IMR-90 (cell line): Measurements from ENCODE around the gene HECW1. TPM values are rescaled to one million over a fixed set of nuclear protein-coding genes. Genes with fewer than 3 reads are reported as not detected.
A peak's percentile ranks its signal among the peaks of the same experiment; 100 is the strongest.

Experiments used
- ATAC-seq: fragments of 200-7000 bp; cut with Tn5 transposase; 2 replicates; pipeline ENCODE4 v1.9.1; 2020; ENCODE audit warnings: low read depth, mild to moderate bottlenecking, moderate library complexity
- BruUV-seq: library from RNA; stranded (reverse); fragments of 400-500 nt; replicated peaks from 2 replicates; lab custom pipeline; 2021; lab: Mats Ljungman, UMichigan
- CTCF ChIA-PET: fragments of 300-600 bp; formaldehyde crosslinking; extraction: SDS; loops from one replicate; lab custom pipeline; 2021; ENCODE audit warnings: antibody characterized with exemption; lab: Yijun Ruan, JAX
- POLR2A ChIA-PET: fragments of 300-600 bp; sonication (Branson Sonifier 250); formaldehyde crosslinking; loops from one replicate; lab custom pipeline; 2022; ENCODE audit warnings: antibody characterized with exemption; ENCODE audit not compliant: unreplicated experiment; lab: Charles Lee
- DNase-seq: peaks from one replicate; pipeline ENCODE4 v3.0.0; 2013
- H2AFZ ChIP-seq: replicated peaks from 2 replicates; pipeline ENCODE3; 2013; ENCODE audit warnings: low read length, mild to moderate bottlenecking; ENCODE audit not compliant: poor library complexity
- H2AK5ac ChIP-seq: 2 replicates; pipeline ENCODE4 v1.6.1; 2013; ENCODE audit warnings: low read depth, low read length, inconsistent platforms
- H2AK9ac ChIP-seq: replicated peaks from 2 replicates; pipeline ENCODE3; 2013; ENCODE audit warnings: mild to moderate bottlenecking, low read depth, low read length, moderate library complexity; ENCODE audit not compliant: poor library complexity
- H2BK120ac ChIP-seq: 2 replicates; pipeline ENCODE4 v1.6.1; 2013; ENCODE audit warnings: low read depth, low read length, inconsistent platforms
- H2BK15ac ChIP-seq: 3 replicates; pipeline ENCODE4 v1.6.1; 2013; ENCODE audit warnings: low read depth, low read length, inconsistent platforms
- H2BK20ac ChIP-seq: 2 replicates; pipeline ENCODE4 v1.6.1; 2013; ENCODE audit warnings: low read depth, mild to moderate bottlenecking, inconsistent platforms, low read length, moderate library complexity
- H2BK5ac ChIP-seq: 2 replicates; pipeline ENCODE4 v1.6.1; 2013; ENCODE audit warnings: mild to moderate bottlenecking, low read depth, low read length, inconsistent platforms; ENCODE audit not compliant: poor library complexity, severe bottlenecking
- H3K14ac ChIP-seq: replicated peaks from 2 replicates; pipeline ENCODE4 v1.6.1; 2013; ENCODE audit warnings: low read depth, low read length, inconsistent platforms
- H3K18ac ChIP-seq: 2 replicates; pipeline ENCODE4 v1.6.1; 2013; ENCODE audit warnings: low read depth, low read length, control low read depth
- H3K23ac ChIP-seq: 2 replicates; pipeline ENCODE4 v1.6.1; 2013; ENCODE audit warnings: low read depth, low read length, inconsistent platforms
- H3K27ac ChIP-seq: 2 replicates; pipeline ENCODE4 v1.5.1; 2013; ENCODE audit warnings: mild to moderate bottlenecking, control low read depth, low read length; ENCODE audit not compliant: insufficient read depth
- H3K27me3 ChIP-seq: 2 replicates; pipeline ENCODE4 v1.6.1; 2013; ENCODE audit warnings: low read length; ENCODE audit not compliant: control insufficient read depth, insufficient read depth
- H3K36me3 ChIP-seq: 2 replicates; pipeline ENCODE4 v1.6.1; 2013; ENCODE audit warnings: low read length, mixed read lengths; ENCODE audit not compliant: control insufficient read depth, insufficient read depth
- H3K4ac ChIP-seq: 2 replicates; pipeline ENCODE4 v1.6.1; 2013; ENCODE audit warnings: low read depth, low read length, inconsistent platforms
- H3K4me1 ChIP-seq: 2 replicates; pipeline ENCODE4 v1.6.1; 2013; ENCODE audit warnings: low read length, mixed read lengths; ENCODE audit not compliant: control insufficient read depth, insufficient read depth
- H3K4me2 ChIP-seq: 2 replicates; pipeline ENCODE4 v1.6.1; 2013; ENCODE audit warnings: low read depth, mild to moderate bottlenecking, control low read depth, low read length, moderate library complexity
- H3K4me3 ChIP-seq: 2 replicates; pipeline ENCODE4 v1.5.1; 2013; ENCODE audit warnings: low read depth, mild to moderate bottlenecking, control low read depth, low read length, moderate library complexity; ENCODE audit not compliant: insufficient read depth
- H3K56ac ChIP-seq: 2 replicates; pipeline ENCODE4 v1.6.1; 2013; ENCODE audit warnings: low read length, inconsistent platforms; ENCODE audit not compliant: insufficient read depth; ENCODE audit errors: extremely low read depth
- H3K79me1 ChIP-seq, 2 experiments: 2 replicates each; pipeline ENCODE4 v1.6.1; 2013; ENCODE audit warnings: low read length in 2 of 2, inconsistent platforms in 1 of 2, low read depth in 1 of 2
- H3K9ac ChIP-seq: 2 replicates; pipeline ENCODE4 v1.6.1; 2013; ENCODE audit warnings: low read depth, low read length, control low read depth
- H3K9me1 ChIP-seq: 2 replicates; pipeline ENCODE4 v1.6.1; 2013; ENCODE audit warnings: low read length, inconsistent platforms; ENCODE audit not compliant: insufficient read depth
- H3K9me3 ChIP-seq: 2 replicates; pipeline ENCODE4 v1.6.1; 2013; ENCODE audit warnings: low read length; ENCODE audit not compliant: control insufficient read depth, insufficient read depth
- H4K20me1 ChIP-seq: 2 replicates; pipeline ENCODE4 v1.6.1; 2013; ENCODE audit warnings: low read length, inconsistent platforms; ENCODE audit not compliant: insufficient read depth
- H4K5ac ChIP-seq: 2 replicates; pipeline ENCODE4 v1.6.1; 2013; ENCODE audit warnings: mild to moderate bottlenecking, low read depth, low read length, control low read depth
- H4K8ac ChIP-seq, 2 experiments: 2 replicates each; pipeline ENCODE4 v1.6.1; 2013; ENCODE audit warnings: low read depth in 2 of 2, low read length in 2 of 2, control low read depth in 1 of 2, inconsistent platforms in 1 of 2
- H4K91ac ChIP-seq: 2 replicates; pipeline ENCODE4 v1.6.1; 2013; ENCODE audit warnings: low read depth, low read length, inconsistent platforms; ENCODE audit not compliant: insufficient read depth
- CEBPB ChIP-seq: IDR thresholded peaks from 2 replicates; pipeline ENCODE4 v1.6.1; 2012; ENCODE audit warnings: low read depth, low read length, improper control_type of control experiment
- CHD1 ChIP-seq: IDR thresholded peaks from 2 replicates; pipeline ENCODE4 v1.6.1; 2012; ENCODE audit warnings: low read depth, low read length, improper control_type of control experiment
- CTCF ChIP-seq: conservative IDR thresholded peaks from 2 replicates; pipeline ENCODE4 v1.5.1; 2012; ENCODE audit warnings: mild to moderate bottlenecking, low read depth, low read length, improper control_type of control experiment
- MXI1 ChIP-seq: IDR thresholded peaks from 2 replicates; pipeline ENCODE4 v1.6.1; 2012; ENCODE audit warnings: low read depth, mild to moderate bottlenecking, low read length, moderate library complexity, borderline replicate concordance
- RFX5 ChIP-seq: IDR thresholded peaks from 2 replicates; pipeline ENCODE4 v1.8.0; 2012; ENCODE audit warnings: low read depth, mild to moderate bottlenecking, low read length, moderate library complexity
- USF2 ChIP-seq: fragments of 150-350 bp; IDR thresholded peaks from 2 replicates; pipeline ENCODE4 v1.6.1; 2017; ENCODE audit warnings: mild to moderate bottlenecking, antibody characterized with exemption, low read length, low read depth
- WGBS, 2 experiments: methylation state at CpG; one replicate each; pipeline versions ENCODE4 v1.1.5 to v1.1.7; 2013; ENCODE audit warnings: missing lambda C conversion rate in 2 of 2; ENCODE audit not compliant: insufficient read length in 1 of 2; ENCODE audit errors: extremely low coverage in 2 of 2; 5-methylcytosine and 5-hydroxymethylcytosine counted together
- dilution Hi-C: fragments of 300-500 bp; cut with HindIII; formaldehyde crosslinking; loops from one replicate; pipeline ENCODE4 v1.14.3; 2018; ENCODE audit warnings: low sequenced_read_pairs; ENCODE audit not compliant: unreplicated experiment
- in situ Hi-C: fragments of 300-500 bp; cut with MboI; formaldehyde crosslinking; loops from 3 replicates; pipeline ENCODE4 v1.14.3; 2019; ENCODE audit warnings: low sequenced_read_pairs, inconsistent platforms, mixed read lengths
- intact Hi-C: fragments of 100-400 bp; cut with micrococcal nuclease; formaldehyde crosslinking; loops from 2 replicates; pipeline ENCODE4 v1.10.0; 2022
- polyA plus RNA-seq, 3 experiments: library from polyadenylated mRNA; depleted of rRNA; stranded (reverse); fragments of >200 nt; gene quantifications; 2 replicates each; pipeline ENCODE4 v1.2.3, GENCODE V29; 2012; ENCODE audit warnings: low replicate concordance in 1 of 3
- total RNA-seq: library from RNA; depleted of rRNA; stranded (reverse); fragments of >200 nt; gene quantifications from 2 replicates; pipeline ENCODE4 v1.2.3, GENCODE V29; 2012

Gene HECW1
- total and polyA plus RNA-seq, 2 of the 4 experiments (the other 2 are of a cell fraction), result 0.56 to 1.3 TPM

- H4K5ac ChIP-seq, result no peak overlapping the region
- H3K4me1 ChIP-seq, result no peaks in the 10 kb centered on the region
- in situ Hi-C loops, result no loop called here
- no peaks in the 10 kb centered on the region for H4K20me1 ChIP-seq
- ChIA-PET CTCF (no interaction called here), POLR2A (no interaction called here)
- DNase-seq (no peak), ATAC-seq (no peak)
- dilution Hi-C loops, result no loop called here
- H3K18ac ChIP-seq, result no peak overlapping the region
- BruUV-seq, result no TSS peak
- H2BK5ac ChIP-seq, result no peak overlapping the region
- no peak overlapping the region for H3K14ac ChIP-seq
- H3K4me3 ChIP-seq, result no peak overlapping the region
- peaks cover 51% of the 10 kb centered on the region for H3K27me3 ChIP-seq
- H2AK5ac ChIP-seq, result no peak overlapping the region
- no peak overlapping the region for H3K4ac ChIP-seq
- intact Hi-C loops, result no loop called here
- no peak overlapping the region for H2BK15ac ChIP-seq
- H2AFZ ChIP-seq, result no peak overlapping the region
- no peak overlapping the region for H4K91ac ChIP-seq
- H3K9me1 ChIP-seq, result no peaks in the 10 kb centered on the region
- no CpG with 5 or more reads among the region's 3 CpGs for WGBS, 2 experiments
- H2BK120ac ChIP-seq, result no peak overlapping the region
- no peak overlapping the region for H3K9ac ChIP-seq
- TF ChIP-seq CTCF, result no peak
- no peak for TF ChIP-seq MXI1
- TF ChIP-seq USF2, result no peak
- no peak for TF ChIP-seq CHD1
- no peak for TF ChIP-seq RFX5
- peak; percentile 72 for TF ChIP-seq CEBPB
- no peak overlapping the region for H2BK20ac ChIP-seq
- H3K23ac ChIP-seq, result no peak overlapping the region
- H3K9me3 ChIP-seq, result no peaks in the 10 kb centered on the region
- no peak overlapping the region for H3K56ac ChIP-seq
- no peak overlapping the region for H3K4me2 ChIP-seq
- H3K79me1 ChIP-seq, result no peaks in the 10 kb centered on the region
- H2AK9ac ChIP-seq, result no peak overlapping the region
- no peaks in the 10 kb centered on the region for H3K36me3 ChIP-seq
- H4K8ac ChIP-seq, result no peak overlapping the region
- H3K27ac ChIP-seq, result no peak overlapping the region
These were observed 441.6 kb downstream of the HECW1 start for GRCh38 chr7:43553999-43554398.
